ENCODE results near the gene FYN.

Gene FYN

DNA sequence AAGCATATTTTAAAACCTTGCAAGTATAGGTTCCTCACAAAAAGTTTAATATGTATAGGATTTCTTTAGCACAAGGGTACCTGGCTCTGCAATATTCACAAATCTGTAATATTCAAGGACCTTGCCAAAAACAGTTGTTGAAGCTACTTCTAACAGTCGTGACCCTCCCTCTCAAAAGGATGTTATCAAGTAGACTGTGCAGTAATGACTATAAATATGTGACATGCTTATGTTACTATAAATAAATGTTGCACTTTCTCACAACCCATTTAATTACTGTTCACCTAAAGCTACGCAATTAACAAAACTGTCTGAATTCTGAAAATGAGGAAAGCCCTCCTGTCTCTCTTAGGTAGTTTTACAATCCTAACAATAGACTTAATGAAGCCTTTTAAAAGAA is 41.8 kb downstream of the FYN start:
- ATAC-seq, result no peak

DNA sequence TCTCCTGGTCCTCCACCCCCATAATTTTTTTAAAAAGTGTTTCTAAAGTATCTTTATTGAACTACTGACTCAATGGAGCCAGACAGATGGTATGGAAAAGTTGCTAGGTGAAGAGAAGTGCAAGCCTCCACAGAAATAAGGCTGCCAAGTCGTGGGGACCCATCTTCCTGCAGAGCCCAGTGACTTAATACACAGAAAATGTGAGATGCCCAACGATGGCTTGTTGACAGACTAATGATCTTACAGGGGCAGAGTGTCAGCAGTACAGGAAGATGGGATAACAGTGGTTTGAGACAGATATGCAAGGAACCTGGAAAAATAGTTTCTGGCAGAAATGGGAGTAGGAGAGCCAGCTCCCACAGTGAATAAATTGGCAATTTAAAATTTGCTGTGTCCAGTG is 43.3 kb downstream of the FYN start:
- no peak for ATAC-seq
- DNase-seq, result no peak

More for the DNA sequence above, 41.8 kb downstream of the FYN start:
- DNase-seq, result no peak

DNA sequence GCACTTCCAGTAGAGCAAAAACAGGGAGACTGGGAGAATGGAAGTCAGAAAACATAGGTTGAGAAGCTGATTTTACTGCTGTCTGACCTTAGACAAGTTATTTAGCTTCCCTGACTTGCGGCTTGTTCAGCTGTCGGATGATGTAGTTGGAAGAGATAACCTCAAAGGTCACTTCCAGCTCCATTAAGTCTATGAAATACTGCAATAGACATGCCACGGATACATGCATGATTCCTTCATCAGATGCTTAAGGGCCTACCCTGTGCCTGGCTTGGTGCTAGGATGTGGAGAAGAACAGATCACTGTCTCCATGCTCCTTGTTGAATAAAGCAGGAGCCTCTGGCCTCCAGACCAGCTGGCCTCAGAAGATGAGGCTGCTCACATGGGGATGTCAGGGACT is 43.7 kb downstream of the FYN start:
- ATAC-seq (no peak), DNase-seq (no peak)

DNA sequence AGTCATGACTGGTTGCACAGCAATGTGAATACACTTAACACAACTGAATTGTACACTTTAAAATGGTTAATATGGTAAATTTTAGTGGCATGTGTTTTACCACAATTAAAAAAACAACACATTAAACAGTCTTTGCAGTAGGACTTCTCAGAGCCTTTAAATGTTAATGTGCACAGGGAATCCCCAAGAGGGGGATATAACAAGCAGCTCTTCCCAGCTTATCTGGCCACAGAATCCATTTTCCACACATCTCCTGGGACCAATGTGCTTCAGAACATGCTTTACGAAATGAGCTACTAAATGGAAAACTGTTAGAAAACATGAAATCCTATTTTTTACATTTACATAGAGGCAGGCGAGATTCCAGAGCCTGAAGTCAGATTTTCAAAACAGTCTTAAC is 44.4 kb downstream of the FYN start:
- DNase-seq (no peak), ATAC-seq (no peak)

DNA sequence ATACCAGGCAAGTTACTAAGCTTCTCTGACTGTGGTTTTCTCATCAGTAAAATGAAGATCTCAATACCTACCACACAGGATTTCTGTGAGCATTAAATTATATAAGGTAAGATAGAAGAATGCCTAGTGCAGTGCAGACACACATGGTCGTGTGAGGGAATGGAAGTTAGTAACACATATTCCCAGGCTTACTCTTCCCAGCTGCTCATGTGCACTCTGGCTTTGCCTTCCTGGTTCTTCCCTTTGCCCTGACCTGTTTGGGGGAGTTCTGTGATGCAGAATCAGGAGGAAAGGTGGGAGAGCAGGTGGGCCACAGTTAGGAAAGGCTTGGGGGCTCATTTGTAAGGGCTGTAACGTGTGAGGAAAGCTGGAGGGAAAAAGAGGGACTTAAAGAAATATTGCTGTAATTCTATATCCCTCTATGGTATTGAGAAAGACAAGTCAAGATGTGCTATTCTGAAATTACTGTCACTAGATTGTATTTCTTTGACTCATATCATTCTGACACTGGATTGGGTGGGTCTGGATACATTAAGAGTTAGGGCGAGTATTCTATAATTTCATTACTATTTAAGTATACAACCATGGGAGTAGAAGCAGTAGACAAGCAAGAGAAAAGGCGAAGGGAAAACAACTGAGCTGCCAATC is 47.7 kb downstream of the FYN start:
- no peak for DNase-seq
- ATAC-seq, result no peak

DNA sequence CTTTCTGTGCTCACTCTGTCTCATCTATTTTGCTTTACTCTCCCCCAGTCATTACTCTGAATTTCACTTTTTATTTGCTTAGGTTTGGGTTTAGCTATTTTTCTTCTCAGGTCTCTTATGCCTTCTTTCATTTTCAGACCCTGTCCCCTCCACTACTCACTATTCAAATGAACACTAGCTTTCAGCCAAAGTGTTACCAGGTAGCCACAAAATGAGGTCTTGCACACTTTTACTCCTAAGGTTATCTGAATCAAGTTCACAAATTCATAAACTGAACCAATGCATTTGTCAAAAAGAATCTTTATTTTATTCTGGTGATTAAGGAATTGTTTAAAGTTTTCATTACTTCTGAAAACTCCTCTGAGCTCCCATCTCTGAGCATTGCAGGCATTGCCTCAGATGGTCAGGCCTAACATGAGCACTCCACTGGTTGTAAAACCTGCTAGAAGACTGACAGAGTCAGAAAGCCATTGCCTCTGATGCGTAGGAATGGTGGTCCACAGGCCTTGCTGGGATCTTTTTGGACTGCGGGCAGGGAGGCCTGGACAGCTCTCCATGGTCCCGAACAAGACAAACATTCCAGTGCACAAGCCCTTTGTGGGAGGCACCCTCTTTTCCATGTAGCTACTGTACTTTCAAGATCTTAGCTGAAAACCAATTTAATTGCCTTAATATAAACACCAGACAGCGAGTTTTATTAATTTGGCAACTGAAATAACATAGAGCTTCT is 48.5 kb downstream of the FYN start:
- DNase-seq (no peak), ATAC-seq (peak; percentile 68)

DNA sequence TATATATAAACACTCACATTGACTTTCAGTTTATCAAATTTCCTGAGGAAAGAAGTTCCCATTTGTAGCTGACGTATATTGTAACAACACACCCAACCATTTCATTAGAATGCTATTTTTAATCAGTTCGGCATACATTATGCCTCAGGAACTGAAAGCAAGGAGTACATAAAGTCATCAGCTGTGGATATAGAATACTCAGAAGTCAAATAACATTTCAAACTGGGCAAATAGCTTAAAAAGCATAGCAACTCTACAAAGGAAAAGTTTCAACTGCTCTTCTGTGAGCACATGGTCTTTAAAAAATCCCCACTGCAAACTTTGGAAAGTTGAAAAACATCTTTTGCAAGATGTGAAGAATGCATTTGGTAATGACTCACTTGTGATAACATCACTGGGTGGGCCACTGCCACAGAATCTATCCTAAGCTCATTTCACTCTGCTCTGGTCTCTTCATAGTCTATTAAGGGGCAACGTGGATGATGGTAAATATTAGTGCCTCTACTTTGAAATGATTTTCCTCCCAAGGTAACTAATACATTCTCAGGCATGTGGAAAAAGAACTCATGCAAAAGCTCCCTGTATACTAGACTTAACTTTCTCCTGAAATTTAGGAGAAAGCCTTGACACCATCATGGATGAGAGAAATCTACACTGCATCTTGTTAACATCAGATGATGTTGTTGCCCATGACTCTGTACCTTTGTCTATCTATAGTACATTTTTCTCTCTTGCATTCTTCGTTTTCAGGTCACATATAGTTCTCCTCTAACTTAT is 49.2 kb downstream of the FYN start:
- ATAC-seq, result peak; percentile 77
- no peak for DNase-seq

DNA sequence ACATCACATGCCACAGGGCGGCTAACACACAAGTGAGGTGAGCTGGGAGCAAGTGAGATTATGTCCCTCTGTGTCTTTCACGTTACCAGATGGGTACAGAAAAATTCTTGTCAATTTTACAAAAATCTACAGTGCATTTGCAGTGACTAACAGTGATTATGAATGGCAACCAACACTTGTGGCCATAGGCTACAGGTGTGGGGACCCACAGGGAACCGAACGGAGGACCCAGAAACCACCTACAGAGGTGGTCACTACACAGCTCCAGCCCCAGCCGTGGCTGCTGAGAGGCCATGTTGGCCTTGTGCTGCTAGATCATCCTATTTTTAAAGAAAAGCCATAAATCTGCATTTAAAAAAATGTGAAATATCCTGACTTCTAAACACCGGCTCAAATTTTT is 50.2 kb downstream of the FYN start:
- no peak for DNase-seq
- ATAC-seq, result no peak

DNA sequence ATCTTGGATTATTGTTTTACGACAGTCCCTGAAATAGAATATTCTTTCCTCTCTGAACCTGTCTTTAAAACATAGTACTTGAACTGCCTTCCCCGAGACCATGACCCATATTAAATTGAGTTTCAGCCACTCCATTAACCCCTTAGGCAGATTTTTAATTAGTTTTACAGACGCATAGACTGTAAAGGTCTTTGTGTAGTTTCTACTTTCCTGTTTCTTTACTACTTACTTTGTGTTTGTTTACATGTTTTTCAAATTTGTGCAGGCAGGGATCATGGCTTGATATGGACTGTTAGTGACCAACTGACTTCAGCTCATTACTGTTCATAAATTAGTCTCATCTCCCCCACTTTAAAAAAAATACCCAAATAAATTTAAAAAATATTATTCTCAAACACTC is 53.8 kb downstream of the FYN start:
- DNase-seq (no peak), ATAC-seq (no peak)

DNA sequence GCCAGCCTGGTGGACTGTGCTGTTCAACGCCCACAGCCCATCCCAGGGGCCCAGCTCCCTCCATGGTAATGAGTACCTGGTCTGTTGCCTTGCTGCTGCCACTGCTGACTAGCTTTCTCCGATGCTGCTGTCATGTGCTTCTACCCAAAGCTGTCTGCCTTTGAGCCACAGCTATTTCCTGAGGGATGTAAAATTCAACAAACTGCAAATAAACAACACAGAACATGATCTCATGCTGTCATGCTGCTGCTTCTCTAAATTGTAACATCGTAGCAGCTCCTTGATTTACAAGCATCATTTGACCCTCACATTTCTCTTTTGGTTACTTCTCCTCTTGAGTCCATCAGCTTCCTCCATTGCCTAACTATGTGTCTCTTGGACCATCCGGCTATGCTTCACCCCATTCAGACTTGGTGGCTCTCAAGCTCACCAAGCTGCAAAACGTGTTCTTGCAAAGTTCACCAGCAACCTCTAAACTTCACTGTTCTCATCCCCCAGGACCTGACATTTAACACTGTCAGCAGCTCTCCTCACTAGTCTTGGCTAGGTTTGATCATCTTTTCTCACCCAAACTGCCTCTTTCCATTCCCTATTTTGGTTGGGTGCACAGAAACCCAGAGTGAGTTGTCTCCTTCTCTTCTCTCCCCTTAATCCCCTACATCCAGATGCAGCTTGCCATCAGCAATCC is 54.6 kb downstream of the FYN start:
- ATAC-seq, result peak; percentile 77
- no peak for DNase-seq

DNA sequence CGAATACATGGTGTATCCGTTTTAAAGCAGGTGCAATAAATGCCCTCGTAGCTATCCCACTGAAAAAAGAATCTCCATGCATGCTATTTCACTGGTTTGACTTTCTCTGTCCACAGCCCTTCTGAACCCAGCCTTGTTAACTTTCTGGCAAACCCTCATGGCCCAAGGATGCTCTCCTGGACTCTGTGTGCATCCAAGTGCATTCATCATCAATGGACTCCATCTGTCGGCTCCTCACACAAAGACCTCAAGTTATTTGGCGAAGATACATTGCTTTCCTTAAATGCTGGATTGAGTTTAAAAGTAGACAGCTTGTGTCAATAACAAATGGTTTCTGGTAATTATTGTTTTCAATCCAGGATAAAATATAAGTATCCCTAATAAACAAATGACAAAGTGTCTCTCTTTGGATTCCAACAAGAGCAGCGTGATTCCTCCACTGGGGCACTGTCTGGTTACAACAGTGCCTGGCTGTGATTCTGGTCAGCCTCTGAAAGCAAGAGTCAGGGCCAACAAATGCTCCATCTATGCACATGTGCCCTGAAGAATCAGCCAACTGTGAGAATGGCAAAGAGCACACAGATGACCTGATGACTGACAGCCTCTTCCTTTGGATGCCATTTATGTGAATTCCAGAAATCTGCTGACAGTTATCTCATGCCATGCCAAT is 55.7 kb downstream of the FYN start:
- ATAC-seq, result no peak

DNA sequence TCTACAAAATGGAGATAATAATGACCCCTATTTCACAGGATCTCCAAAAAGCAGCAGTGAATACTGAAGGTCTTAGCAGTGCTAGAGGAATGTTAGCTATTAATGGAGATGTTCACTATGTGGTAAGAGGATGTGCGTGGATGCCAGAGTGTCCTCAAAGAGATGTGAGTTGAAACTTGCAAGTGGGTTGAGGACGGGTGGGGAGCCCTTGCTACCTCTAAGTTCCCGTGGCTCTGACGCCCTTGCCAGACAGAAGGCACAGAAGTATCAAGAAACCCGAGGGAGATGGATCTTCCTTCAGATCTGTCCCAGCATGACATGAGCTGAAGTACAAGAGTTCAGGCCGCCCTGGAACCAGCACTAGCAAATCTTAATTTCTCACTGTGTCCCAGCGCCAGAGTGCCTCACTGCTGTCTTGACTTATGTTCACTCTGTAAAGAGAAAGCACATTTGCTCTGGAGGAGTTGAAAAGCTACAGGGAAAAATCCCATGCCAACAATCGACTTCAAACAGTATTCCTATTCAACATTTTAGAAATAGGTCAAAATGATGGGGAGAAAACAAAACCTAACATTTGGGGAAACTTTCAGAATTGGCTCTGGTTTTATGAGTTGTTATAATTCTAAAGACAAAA is 59.5 kb downstream of the FYN start:
- ATAC-seq, result no peak
- DNase-seq, result no peak

More for the DNA sequence above, 55.7 kb downstream of the FYN start:
- no peak for DNase-seq

DNA sequence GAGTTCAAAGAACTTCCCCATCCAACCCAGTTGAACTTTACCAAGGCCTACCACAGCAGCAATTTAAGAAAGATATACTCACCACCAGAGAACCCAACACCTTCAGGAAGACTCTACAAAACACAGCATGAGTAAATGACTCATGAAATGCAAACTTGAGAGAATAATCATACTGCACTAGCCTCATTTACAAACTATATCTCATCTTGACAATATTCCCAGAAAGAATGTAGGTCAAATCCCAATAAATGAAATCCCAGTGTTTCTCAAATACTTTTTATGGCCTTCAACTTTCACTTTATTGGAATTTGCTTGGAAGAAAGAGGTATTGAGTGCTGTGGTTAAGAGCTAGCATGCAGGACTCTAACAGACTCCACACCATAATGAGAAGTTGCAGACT is 60.0 kb downstream of the FYN start:
- peak; percentile 69 for ATAC-seq

DNA sequence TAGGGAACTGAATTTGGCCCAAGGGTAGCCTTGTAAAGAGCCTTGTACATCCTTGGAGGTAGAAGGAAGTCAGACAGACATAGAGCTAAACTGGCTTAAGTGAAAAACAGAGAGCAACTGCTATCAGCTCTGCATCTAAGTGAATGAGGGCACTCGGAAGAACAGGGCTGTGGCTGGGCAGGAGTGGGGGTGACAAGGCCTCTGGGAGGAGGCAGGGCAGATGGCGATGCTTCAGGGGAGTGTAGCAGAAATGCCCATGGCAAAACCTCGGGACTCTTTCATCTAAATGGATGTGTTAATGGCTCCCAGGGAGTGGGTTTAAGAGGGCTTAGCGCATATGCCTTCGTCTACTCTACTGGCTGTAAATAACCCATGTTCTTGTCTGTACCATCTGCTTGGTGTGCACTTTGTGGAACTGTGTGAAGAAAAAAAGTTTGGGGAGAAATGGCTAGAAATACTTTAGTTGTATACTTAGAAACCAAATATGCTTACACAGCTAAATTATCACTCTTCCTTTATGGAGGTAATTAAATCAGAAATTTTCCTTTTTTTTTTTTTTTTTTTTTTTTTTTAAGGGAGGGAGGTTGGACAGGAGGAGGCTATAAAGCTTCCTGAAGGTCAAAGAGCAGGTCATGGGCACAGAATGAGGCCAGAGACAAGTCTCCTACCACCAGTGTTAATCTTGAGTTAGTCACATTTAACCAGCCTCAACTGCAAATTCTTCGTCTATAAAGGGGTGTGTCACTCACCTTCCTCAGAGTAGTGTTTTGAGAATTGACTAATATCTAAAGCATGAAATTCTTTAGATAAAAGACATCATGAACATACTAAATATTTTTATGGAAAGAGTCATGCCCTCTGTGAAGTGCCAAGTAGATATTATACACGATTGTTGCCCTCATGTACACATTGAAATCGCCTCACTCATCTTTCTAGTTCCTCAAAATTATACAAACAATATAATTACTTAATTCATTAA is 60.9 kb downstream of the FYN start:
- DNase-seq (no peak), ATAC-seq (peak; percentile 38)

More for the DNA sequence above, 60.0 kb downstream of the FYN start:
- no peak for DNase-seq

DNA sequence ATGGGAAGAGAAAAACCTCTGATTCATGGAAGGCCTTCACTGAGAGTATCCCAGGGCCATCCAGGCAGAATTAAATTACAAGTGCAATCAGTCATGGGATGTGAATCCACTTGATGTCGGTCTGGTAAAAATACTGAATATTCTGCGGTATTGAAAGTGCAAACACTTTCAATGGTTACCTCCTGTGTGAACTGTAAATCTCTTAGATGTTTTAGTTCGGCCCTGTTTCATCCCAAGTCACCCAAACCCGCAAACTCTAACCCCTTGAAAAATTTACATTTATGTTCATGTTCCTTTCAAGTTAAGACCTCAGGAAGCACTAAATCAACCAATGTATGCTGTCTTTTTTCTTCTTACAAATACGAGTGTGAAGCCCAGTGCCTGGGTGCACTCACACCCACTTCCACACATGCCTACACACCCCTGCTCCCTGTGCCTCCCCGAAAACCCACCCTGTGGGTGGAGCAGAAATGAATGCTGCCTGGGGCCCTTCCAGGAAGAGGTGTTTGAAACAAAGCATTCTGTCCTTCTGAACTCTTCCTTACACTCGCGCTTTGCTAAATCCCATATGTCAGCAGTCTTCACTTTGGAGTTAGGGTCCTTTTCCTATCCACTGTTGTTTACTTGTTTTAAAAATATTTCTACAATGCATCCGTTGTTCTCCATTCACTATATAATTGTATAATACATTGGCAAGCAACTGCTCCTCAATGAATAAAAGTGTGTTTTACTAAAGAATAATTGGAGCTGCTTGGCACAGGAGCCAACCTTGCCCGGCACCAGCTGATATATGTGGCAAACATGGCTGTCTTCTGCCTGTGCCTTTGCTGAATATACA is 62.7 kb downstream of the FYN start:
- DNase-seq, result peak; percentile 60
- peak; percentile 16 for ATAC-seq

DNA sequence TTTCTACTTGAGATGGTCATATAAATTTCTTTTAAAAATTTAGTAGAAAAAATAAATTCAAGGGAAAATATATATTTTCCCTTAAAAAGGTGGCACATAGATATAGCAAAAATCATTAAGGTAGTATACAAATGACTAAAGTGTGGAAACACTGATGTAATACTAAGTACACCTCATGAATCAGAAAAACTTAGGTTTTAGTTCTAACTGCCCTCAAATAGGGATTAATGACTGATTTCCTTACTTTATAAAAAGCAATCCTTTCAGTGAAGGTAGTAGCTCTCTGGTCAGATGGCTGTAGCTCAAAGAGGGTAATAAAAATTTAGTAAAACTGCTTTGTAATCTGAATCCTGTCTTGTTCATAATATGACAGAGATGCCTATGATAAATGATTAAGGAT is 63.5 kb downstream of the FYN start:
- DNase-seq, result no peak
- no peak for ATAC-seq

DNA sequence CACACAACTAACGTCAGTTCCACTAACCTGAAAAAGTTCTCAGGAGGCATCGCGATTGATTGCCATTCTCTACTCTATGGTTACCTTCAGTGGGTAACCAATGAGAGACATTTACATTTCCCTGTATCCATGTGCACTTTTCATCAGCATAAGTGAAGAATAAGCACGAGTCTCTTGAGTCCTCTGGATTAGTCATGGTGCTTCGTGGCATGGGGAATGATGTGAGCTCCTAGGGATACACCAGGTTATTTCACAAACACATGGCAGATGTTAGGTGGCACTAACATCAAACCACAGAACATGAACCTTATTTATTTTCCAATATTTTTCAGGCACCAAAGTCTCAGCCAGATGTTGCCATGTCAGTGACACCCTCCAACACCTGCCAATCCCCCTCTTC is 64.0 kb downstream of the FYN start:
- DNase-seq, result no peak
- ATAC-seq, result no peak

DNA sequence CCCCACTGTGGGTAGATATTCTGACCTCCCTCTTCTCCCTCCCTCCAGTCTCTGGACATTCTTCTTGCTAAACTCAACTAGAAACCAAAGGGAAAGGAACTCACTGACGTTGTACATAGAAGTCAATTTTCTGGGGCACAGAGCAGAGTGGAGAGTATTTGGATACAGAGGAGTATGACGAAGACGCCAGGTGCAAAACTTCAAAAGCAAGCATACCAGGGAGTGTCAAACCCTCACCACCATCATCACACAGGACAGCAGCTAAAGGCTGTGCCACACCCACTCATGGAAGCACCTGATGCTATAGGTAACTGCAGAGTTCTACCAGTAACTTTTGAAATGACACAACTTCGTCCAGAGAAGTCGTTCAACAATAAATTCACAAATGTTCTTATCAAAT is 64.8 kb downstream of the FYN start:
- DNase-seq (no peak), ATAC-seq (no peak)
